ENCODE measurements around the gene TLR10. TPM values are rescaled to one million over a fixed set of nuclear protein-coding genes. Genes with fewer than 3 reads are reported as not detected.

Gene TLR10
- total and polyA plus RNA-seq, 2 donors (not counting 3 experiments of a cell fraction or from before 2014, with no cell fraction given) = not detected

- H3K9me1 ChIP-seq (replicated peaks; ENCODE audit: control insufficient read depth, extremely low read depth, insufficient read depth, low read length) = no peaks in the 10 kb centered on the region
- no peaks in the 10 kb centered on the region for H3K79me2 ChIP-seq (ENCODE audit: control insufficient read depth, insufficient read depth, low read length)
- no peak overlapping the region for H3K27ac ChIP-seq (ENCODE audit: insufficient read depth, low read depth, low read length)
- no peak overlapping the region for H3K4me2 ChIP-seq (ENCODE audit: insufficient read depth, low read length)
- dilution Hi-C loops (cut with MboI; ENCODE audit: extremely low pct_ligation_motif_present, low sequenced_read_pairs) (no loop called here), intact Hi-C loops (cut with micrococcal nuclease) (no loop called here)
- H3K4me1 ChIP-seq (ENCODE audit: control insufficient read depth, extremely low read depth, insufficient read depth, low read length) = no peaks in the 10 kb centered on the region
- POLR2A ChIA-PET = no interaction called here
- H3K36me3 ChIP-seq (ENCODE audit: control insufficient read depth in 2 of 2, extremely low read depth in 1 of 2, insufficient read depth in 2 of 2, low read length in 2 of 2) = no peaks in the 10 kb centered on the region
- no peak overlapping the region for H2AFZ ChIP-seq (ENCODE audit: low read depth, low read length)
- no peaks in the 10 kb centered on the region for H4K20me1 ChIP-seq (replicated peaks; ENCODE audit: control insufficient read depth, extremely low read depth, insufficient read depth, low read length)
- peaks cover 7 to 15% of the 10 kb centered on the region in 2 experiments for H3K27me3 ChIP-seq (ENCODE audit: control insufficient read depth in 2 of 2, insufficient read depth in 2 of 2, low read length in 2 of 2)
- CTCF ChIA-PET = interaction anchor here (1.0 to 6.3 kb wide), 3 partner anchors 9 to 86 kb away, joined by 3 to 56 read pairs (median 41); partner anchors contain the start of gene TLR10
- no TSS peak for BruUV-seq (replicated peaks)
- no peak overlapping the region for H3K4me3 ChIP-seq (replicated peaks in 1 of 3; ENCODE audit: insufficient read depth in 1 of 3, low read depth in 1 of 3, low read length in 3 of 3)
- no peak for TF ChIP-seq MYC (IDR thresholded peaks at IDR 0.05; ENCODE audit: low read depth, low read length)
- TF ChIP-seq EZH2 (IDR thresholded peaks at IDR 0.05; ENCODE audit: borderline replicate concordance, low read depth, low read length, severe bottlenecking) = no peak
- no peak for TF ChIP-seq JUN (IDR thresholded peaks at IDR 0.05; ENCODE audit: borderline replicate concordance, insufficient read depth, insufficient read length, low read depth)
- TF ChIP-seq GATA2 (IDR thresholded peaks at IDR 0.05; ENCODE audit: insufficient read depth, insufficient read length, low read depth, low read length) = no peak
- TF ChIP-seq MAX (IDR thresholded peaks at IDR 0.05; ENCODE audit: insufficient read depth, insufficient read length) = no peak
- no peak for TF ChIP-seq POLR2AphosphoS5 (IDR thresholded peaks at IDR 0.05; ENCODE audit: insufficient read depth, low read depth, low read length)
- TF ChIP-seq CTCF (IDR thresholded peaks at IDR 0.05; ENCODE audit: extremely low read depth in 1 of 2, insufficient read depth in 1 of 2, low read depth in 1 of 2, low read length in 2 of 2) = no peak
- no peak for TF ChIP-seq FOS (IDR thresholded peaks at IDR 0.05; ENCODE audit: borderline replicate concordance, insufficient read depth, low read length)
- TF ChIP-seq POLR2A (IDR thresholded peaks at IDR 0.05; ENCODE audit: low read depth, low read length) = no peak
- FAIRE-seq (no peak), DNase-seq (ENCODE audit: low read depth, low spot score) (no peak)
- H3K9ac ChIP-seq (replicated peaks; ENCODE audit: extremely low read depth, insufficient read depth, low read length) = no peak overlapping the region
- no peaks in the 10 kb centered on the region for H3K9me3 ChIP-seq (replicated peaks; ENCODE audit: control insufficient read depth, insufficient read depth, low read length)
Measured at GRCh38 chr4:38769441-38769840, 13.3 kb downstream of the TLR10 start.

Measured in endothelial cell of umbilical vein (primary cell).